HT-29 (cell line): ENCODE results near the gene MBP. TPM values are rescaled to one million over a fixed set of nuclear protein-coding genes. Genes with fewer than 3 reads are reported as not detected.

Experiments
- DNase-seq: peaks from one replicate; pipeline ENCODE4 v3.0.0-alpha.2; 2015; ENCODE audit warnings: low spot score
- total RNA-seq: library from RNA; depleted of rRNA; stranded (reverse); fragments of >200 nt; shearing (Covaris generic); gene quantifications from 2 replicates; pipeline ENCODE4 v1.2.3, GENCODE V29; 2014

MBP gene
- total RNA-seq, 1 experiment from 2014 or later, result 27.4 TPM

DNA sequence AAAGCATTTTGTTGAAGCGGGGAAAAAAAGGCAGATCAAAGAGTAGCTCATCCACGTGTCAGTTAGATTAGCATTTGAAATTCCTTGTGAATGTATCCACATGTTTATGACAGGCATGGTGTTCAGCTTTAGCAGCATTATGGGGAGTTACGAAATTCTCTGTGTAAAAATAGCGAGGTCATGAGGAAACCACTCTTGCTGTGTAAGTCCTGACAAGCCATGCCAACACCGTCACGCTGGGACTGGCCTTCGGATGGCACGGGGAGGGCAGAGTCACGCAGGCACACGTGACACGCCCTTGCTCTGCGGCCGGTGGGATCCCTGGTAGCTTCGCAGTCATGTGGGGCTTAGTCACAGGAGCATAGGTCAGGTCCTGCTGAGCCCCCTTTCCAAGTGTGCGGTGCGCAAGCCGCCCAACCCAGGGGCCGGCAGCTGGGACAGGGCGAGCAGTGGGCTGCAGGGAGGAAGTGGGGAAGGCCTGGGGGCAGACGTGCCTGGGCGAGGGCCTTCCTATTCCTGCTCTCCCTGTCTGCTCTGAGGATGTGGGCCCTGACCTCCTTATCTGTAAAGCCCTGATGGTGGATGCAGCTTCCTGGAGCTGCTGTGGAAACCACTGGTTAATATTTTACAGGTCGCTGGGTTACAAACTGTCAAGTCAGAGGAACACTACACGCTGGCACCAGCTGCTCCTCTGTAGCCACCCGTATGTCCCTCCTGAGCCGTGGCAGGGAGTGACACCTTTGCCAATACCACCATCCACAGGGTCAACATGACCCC lies 18.0 kb downstream of the MBP start:
- peak; percentile 76 for DNase-seq

DNA sequence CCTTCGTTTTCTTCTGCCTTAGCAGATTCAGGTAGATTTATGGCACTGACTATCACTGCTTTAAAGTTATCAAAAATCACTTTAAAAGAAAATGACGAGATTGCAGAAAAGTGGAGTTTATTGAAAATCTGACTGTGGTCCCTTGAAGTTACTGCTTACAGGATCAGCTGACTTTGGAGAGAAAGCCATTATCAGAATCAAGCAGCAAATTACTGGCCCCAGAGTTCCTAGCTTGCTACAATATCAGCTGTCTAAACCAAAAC lies 18.5 kb downstream of the MBP start:
- DNase-seq, result no peak

DNA sequence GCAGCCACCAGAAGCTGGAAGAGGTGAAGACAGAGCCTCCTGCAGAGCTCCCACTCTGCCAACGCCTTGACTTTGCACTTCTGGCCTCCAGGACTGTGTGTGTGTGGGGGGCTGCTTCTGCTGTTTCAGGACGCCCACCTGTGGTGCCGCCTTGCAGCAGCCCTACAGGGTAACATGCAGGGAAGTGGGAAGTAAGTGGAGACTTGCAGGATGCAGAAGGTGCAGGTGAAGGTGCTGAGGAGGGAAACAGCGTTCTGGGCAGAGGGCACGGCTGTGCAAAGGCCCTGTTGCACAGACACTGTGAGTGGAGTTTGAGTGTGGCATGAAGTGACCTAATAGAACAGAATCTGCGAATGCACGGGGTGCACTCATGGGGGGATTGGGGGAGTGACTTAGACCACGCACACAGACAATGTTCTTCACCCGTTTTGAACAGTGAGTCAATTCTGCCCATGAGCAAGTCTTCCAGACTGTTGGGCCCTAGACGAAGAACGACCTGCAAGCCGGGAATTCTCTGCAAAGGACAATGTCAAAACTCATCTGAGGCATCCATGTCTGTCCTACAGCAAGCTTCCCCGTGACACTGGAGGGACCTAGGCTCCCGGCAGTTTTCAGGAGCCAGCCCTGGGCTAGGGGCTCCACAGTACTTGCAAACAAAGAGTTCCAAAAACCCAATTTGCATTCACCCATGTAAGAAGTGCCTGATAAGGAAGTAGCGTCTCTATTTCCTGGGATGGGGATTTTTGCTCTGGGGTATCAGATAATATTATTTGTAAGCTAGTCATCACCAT lies 19.0 kb downstream of the MBP start:
- no peak for DNase-seq

DNA sequence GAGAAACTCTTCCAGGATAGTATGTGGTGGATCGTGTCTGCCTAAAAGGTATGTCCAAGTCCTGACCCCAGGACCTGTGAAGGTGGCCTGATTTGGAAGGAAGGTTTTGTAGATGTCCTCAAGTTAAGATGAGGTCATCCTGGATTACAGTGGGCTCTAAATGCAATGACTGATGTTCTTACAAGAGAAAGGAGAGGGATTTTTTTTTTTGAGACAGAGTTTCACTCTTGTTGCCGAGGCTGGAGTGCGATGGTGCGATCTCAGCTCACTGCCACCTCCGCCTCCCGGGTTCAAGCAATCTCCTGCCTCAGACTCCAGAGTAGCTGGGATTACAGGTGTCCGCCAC lies 19.9 kb downstream of the MBP start:
- DNase-seq, result no peak

DNA sequence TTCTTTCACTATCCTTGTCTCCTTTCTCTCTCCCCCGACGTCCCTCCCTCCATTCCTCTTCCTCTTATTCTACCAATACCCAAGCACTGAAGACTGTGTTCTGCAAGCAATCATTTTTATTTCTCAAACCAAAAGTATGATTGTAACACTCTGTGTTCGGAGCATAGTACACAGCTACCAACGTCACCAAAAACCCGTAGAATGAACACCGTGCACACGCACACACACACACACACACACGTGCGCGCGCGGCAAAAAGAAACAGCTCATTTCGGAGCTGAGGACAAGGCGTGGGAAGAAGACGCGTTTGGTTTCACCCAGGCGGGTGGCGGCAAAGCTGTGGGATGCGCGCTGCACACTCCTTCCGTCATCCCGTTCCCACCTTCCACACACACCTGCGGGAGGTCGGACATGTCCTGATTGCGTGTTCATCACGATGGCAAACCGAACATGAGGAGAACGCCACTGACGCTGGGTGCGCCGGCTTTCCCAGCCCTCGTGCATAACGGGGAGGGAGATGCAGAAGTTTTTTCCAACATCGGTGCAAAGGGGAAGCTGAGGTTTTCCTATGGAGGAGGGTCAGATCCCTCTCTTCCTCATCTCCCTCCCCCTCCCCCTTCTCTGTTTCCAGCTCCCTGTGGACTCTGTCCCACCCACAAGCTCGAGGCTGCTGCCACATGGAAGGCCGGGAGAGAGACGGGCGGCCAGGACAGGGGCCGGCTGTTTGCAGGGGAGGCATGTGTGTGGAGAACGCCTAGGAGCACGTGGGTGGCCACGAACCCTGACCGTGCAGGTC lies 20.4 kb downstream of the MBP start:
- DNase-seq, result no peak

DNA sequence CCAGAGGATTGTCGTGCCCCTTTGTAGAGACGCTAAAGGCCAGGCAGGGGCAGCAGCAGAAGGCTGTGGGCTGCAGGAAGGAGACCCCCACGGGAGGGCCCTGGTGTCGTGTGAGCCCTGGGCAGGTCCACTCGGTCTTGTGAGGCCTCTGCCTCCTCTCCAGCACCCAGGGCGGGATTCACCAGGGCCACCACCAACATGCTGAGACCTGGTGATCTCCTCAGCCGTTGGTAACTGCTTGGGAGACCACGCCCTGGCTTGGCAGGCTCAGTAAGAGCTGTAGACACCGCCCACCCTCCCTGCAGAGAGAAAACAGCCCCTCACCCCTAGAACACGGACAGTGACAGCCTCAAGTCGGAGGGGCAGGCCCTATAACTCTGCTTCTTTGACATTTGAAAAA lies 21.1 kb downstream of the MBP start:
- DNase-seq, result no peak

DNA sequence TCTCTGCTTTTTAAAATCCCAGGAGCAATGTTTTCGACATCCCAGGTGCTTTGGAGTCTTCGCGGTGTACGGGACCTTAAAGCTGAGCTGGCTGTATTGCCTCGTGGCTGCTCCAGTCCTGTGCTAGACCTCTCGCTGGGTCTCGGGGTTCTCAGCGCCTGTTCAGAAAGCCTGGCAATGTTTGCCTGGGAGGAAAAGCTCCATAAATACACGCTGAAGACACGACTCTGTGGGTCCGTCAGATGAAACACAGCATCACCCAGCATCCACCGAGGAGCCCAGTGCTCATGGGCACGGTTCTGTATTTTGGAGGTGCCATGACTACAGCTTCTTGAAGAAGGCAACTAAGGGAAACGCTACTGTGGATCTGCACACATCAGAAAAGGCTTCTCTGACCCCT lies 21.6 kb downstream of the MBP start:
- no peak for DNase-seq

DNA sequence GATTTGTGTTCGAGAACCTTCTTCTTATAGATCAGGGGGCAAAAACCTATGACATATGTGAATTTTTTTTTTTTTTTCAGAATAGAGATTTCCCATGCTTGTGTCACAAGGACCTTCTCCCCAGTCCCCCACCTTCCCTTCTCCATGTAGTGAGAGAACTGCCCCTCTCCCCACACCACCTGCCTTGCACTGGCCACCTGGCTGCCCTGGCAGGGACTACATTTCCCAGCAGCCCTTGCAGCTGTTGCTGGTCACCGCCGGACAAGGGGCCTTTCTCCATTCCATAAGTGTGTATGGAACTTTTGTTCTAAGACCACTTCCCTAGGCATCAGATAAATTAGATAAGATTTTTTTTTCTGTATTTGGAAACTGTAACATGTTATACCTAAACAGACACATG lies 22.2 kb downstream of the MBP start:
- no peak for DNase-seq

DNA sequence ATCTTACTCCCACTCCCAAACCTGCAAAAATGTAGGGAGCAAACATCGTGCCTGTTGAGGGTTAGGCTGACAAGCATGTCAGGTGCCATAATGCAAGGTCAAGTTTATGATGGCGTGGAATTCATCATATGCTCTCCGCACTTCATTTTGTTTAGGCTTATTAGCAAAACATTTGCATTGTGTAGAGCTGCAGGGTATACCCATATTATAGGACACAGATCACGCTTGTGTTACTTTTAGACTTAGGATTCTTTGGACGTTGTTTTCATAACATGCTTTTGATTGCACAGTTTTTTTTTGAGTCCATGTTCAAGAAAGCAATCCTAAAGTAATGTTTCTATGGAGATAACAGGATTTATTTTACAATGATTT lies 22.9 kb downstream of the MBP start:
- no peak for DNase-seq

DNA sequence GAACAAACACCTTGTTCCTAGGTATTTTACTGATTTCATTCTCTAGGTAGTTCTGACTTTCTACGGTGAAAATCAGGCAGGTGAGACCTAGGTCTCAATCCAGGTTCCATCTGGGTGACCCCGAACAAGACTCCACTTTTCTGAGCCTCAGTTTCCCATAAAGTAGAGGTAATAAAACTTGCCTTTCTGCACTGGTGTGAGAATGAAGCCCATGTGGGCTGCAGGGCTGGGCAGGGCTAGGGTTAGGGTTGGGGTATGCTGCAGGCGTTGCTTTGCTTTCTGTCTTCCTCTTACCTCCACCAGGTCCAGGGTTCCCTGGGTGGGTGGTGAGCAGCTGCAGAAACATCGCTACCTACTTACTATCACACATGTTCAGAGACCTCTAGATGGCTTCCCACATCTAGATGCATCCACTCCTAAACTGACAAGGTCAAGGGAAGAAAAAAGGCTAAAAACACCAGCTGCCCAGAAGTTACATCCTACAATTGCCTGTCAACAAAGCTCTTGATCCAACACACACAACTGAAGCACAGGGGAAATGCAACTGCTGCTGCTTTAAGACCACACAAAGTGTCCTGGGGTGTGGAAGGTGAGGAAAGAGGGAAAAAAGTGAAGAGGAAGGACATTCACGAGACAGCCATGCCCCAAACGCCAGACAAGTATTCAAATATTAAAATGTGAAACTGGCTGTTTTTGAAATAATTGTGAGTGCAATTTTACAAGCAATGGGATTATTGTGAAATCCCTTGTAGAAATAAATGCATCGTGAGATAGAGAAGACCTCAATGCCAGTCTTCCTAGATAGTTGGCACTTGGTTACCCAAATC lies 23.5 kb downstream of the MBP start:
- no peak for DNase-seq

DNA sequence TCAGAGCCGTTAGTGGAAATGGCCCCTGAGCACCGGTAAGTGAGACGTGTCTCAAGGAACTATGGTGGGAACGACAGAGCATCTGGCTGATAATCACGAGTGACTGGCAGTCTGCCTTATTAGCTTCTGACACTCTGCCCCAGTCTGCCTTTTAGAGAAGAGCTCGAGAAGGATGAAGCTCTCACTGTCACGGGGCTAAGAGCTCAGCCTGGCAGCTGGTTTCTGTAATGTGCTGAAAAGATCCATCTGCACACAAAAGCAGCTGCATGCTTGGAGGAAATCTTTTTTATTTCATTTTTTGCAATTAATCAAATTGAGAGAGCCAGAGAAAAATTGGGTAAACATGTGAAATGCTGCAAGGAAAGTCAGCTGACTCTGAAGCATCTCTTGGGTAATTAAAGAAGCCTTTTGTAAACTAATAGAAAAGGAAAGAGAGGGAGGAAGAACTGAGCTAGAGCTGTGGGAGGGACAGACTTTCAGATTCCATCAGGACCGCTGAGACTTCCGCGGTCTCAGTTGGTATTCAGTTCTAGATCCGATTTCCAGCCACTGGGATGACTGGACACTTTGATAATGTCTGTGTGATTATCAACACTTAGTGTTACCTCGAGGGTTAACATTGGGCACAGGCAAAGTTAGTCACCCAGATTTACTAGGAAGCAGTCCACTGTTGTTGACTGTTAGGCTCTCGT lies 24.4 kb downstream of the MBP start:
- no peak for DNase-seq

DNA sequence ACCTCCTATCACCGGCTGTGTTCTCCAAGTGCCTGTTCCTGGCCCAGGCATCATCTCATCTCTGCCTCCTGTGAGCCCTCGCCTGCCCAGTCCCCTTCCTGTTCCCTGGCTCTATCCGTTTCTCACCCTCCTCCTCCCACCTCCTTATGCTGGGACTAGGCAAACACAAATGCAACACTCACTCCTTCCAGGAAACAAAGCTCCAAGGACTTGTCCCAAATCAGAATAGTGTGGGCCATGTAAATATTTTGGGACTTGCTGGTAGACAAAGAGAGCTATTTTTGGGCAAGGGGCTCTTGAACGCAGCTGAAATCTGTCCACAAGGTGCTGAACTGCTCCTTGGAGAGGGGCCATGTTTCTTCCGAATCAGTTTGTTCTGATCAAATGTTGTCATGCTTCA lies 25.3 kb downstream of the MBP start:
- no peak for DNase-seq

DNA sequence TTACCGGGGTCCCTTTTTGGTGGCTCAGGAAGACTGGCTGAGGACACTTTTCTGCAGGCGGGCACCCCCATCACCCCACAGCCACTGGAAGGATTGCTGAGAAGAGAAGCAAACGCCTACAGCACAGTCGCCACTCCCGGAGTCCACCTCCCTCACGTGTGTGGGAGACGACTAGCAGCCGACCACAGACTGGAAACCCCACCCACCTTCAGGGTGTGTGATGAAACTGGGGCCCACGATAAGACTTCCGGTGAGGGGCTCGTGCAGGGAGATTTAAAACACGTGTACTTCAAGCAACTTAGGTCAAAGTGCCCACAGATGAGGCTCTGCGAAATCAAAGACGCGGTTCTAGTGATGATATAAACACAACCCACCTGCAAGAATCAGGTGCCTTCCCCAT lies 26.3 kb downstream of the MBP start:
- DNase-seq, result no peak

DNA sequence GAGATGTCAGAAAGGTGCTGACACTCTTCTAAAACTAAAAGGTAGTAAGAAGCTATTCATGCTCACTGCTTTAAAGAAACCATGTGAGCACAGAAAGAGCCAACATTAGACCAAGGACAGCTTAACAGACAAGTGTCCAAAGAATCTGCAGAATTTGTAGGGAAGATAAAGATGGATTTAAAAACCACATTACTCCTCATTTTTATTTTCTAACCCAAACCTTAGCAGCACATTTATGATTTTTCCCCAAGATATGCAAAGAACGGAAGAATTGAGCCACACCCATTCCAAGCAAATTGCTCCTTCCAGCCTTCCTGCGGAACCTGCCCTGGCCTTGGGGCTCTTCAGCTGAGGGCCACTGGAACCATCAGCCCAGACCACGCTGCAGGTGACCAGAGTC lies 26.9 kb downstream of the MBP start:
- no peak for DNase-seq

DNA sequence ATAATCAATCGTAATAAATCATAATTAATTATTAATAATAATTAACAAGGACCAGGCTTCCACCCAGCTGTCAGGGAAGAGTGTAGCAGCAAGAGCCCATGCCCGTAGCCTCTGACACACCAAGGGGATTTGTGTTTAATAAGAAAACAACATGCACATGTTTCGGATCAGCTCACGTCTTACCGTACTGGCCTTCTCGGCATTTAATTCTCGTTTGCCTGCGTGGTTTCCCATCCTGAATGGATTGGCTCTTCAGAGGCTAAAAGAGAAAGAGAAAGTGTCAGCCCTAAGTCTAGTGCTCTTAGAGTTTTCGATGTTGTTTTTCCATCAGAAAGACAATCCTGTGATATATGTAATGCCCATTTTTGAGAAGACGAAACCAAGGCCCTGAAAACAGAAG lies 27.6 kb downstream of the MBP start:
- DNase-seq, result no peak

DNA sequence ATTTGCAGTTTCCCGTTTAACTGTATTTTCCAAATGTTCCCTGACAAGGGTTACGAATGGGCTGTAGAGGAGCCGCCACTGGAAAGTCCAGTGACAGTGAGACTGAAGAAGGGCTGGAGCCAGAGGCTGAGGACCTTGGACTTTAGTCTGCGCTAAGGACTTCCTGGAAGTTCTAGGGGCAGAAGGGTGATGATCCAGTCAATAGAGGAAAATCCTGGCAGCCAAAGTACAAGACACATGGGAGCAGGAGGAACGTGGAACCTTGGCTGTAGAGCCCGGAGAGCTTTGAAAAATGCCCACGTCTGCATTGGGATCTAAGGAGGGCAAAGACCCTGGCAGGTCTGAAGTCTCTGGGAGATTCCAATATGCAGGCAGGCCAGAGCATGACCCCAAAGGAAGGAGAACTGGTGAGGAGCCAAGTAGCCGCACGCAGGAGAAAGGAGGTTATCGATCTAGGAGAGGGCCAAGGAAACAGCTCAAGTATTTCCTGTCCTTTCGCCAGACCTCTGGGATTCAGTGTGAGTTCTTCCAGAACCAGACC lies 28.5 kb downstream of the MBP start:
- DNase-seq, result peak; percentile 26

DNA sequence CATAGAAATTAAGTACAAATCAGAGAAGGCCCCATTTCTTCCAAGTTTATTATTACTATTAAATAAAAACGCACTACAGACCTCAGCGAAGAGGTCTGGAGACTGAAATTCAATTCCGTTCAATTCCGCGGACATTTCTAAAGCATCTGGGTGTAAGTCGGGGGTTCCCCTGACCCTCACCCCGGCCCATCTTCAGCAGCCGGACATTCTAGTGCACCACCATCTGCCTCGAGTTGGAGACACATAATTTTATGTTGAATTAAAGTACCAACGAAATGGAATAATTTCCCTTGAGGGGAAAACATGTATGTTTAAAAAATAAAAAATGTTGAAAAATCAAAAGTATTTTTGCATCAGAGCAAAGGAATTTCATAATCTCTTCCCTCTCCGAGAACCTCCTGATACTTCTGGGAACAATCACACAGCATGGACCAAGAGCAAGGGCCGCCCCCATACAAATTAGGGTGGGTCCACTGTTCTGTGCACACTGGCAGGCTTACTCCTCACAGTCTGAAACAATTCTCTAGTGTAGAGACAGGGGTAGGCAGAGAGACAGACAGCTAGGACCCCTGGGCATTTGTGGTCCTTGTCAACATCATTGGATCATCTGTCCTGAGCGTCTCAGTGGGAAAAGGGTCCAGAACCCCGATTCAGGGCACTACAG lies 29.3 kb downstream of the MBP start:
- DNase-seq, result no peak

DNA sequence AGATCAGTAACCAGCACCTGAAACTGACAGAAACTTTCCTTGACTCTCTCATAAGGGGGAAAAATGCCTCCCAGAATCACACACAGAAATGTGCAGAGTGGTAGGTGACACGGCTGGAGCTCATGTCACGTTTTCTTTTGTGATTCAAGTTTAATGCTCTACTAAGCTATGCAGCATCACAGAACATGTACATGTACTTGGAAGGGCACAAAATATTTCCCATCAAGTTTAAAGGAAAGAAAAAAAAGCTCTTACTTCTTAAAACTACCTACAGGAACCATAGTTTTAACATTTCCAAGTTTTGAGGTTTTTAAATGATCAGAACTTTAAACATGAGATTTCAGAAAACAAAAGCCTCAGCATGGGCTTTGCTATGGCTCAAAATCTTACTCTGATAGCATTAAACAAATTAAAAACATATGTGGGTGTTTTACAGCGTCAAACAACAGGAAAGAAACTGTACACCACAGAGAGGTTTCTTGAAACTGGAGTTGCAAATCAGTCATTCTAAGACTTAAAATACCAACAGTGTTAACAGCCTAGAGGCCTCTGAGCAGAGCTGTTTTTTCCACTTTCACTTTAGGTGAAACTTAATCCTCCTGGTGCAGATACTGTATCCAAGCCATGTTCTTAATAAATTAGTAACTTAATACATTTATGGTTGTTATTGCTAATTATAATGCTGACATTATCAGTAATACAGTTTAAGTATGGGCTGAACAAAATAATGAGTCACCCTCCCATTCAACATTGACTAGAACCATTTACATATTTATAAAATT lies 30.1 kb downstream of the MBP start:
- no peak for DNase-seq

DNA sequence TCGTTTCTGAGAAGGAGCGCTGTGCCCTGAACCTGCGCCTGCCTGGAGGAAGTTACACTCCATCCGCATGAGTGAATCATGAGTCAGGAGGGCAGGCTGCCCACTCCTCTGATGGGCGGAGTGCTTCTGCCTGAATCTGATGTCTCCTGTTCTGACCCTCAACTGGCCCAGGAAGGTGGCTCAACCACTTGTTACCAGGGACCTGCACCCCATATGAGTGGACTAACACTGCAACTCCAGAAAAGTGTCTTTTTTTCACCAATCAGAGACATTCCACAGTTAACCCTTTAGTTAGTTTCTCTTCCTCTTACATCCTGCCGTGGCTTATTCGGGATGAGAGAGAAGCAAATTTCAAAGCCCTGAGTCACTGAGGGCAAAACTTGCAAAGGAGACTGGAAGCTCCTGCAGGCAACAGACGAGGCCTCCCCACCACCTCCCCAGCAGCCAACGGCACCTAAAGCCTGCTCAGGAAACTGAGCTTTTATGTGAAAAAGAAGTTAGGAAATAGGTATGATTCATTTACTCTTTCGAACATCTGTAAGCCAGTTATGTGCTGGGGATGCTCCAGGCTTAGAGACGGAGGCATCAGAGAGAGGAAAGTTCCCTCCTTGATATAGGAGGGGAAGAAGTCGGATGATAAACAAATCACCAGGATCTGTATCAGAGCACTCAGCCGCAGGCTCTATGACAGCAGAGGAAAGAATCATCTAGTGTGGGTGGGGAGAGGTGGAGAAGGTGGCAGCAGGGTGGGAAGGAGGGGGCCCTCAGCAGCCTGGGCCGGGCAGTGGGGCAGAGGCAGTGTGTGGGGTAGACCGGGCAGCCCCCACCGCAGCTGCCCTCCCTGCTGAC lies 30.9 kb downstream of the MBP start:
- peak; percentile 67 for DNase-seq
